MCF 10A (cell line): ENCODE results near the gene CNST. TPM values are rescaled to one million over a fixed set of nuclear protein-coding genes. Genes with fewer than 3 reads are reported as not detected.

Experiments
- BruUV-seq: library from RNA; stranded (reverse); fragments of 400-500 nt; replicated peaks from 2 replicates; lab custom pipeline; 2021; lab: Mats Ljungman, UMichigan
- CTCF ChIA-PET: fragments of 300-600 bp; sonication (Branson Sonifier 250); formaldehyde crosslinking; extraction: SDS; loops from one replicate; lab custom pipeline; 2021; ENCODE audit warnings: antibody characterized with exemption, inconsistent platforms; lab: Yijun Ruan, JAX
- POLR2A ChIA-PET: fragments of 300-600, 350-650 bp; sonication (Branson Sonifier 250); formaldehyde crosslinking; extraction: SDS; loops from one replicate; lab custom pipeline; 2020; ENCODE audit warnings: antibody characterized with exemption, inconsistent platforms; lab: Yijun Ruan, JAX
- DNase-seq: peaks from one replicate; pipeline ENCODE4 v3.0.0-alpha.2; 2018; ENCODE audit not compliant: unreplicated experiment
- H3K27ac Mint-ChIP-seq: one replicate; pipeline ENCODE4 v1.8.0; 2022; ENCODE audit warnings: mild to moderate bottlenecking, low read depth, mixed read lengths; ENCODE audit not compliant: unreplicated experiment
- H3K27me3 Mint-ChIP-seq: one replicate; pipeline ENCODE4 v1.8.0; 2022; ENCODE audit warnings: mixed read lengths; ENCODE audit not compliant: insufficient read depth, unreplicated experiment
- H3K36me3 Mint-ChIP-seq: one replicate; pipeline ENCODE4 v1.8.0; 2022; ENCODE audit warnings: mild to moderate bottlenecking, moderate library complexity, mixed read lengths; ENCODE audit not compliant: insufficient read depth, unreplicated experiment
- H3K4me1 Mint-ChIP-seq: one replicate; pipeline ENCODE4 v1.8.0; 2022; ENCODE audit warnings: mixed read lengths; ENCODE audit not compliant: insufficient read depth, unreplicated experiment
- H3K4me3 Mint-ChIP-seq: one replicate; pipeline ENCODE4 v1.8.0; 2022; ENCODE audit warnings: mild to moderate bottlenecking, moderate library complexity, mixed read lengths; ENCODE audit not compliant: unreplicated experiment
- H3K9me3 Mint-ChIP-seq: one replicate; pipeline ENCODE4 v1.8.0; 2022; ENCODE audit warnings: mixed read lengths; ENCODE audit not compliant: unreplicated experiment
- intact Hi-C: fragments of 100-400 bp; cut with micrococcal nuclease; formaldehyde crosslinking; loops from 2 replicates; pipeline ENCODE4 v1.14.1; 2022
- total RNA-seq: library from RNA; stranded (reverse); gene quantifications from 2 replicates; pipeline ENCODE4 v1.2.3, GENCODE V29; 2022
- TF ChIP-seq, protein P1 (sequence below): fragments of 200-600 bp; IDR thresholded peaks from one replicate; pipeline ENCODE4 v1.8.0; 2022; ENCODE audit warnings: antibody characterized with exemption, mild to moderate bottlenecking; ENCODE audit not compliant: unreplicated experiment

Gene CNST
- total RNA-seq, 1 experiment from 2014 or later, result 48.3 TPM

DNA sequence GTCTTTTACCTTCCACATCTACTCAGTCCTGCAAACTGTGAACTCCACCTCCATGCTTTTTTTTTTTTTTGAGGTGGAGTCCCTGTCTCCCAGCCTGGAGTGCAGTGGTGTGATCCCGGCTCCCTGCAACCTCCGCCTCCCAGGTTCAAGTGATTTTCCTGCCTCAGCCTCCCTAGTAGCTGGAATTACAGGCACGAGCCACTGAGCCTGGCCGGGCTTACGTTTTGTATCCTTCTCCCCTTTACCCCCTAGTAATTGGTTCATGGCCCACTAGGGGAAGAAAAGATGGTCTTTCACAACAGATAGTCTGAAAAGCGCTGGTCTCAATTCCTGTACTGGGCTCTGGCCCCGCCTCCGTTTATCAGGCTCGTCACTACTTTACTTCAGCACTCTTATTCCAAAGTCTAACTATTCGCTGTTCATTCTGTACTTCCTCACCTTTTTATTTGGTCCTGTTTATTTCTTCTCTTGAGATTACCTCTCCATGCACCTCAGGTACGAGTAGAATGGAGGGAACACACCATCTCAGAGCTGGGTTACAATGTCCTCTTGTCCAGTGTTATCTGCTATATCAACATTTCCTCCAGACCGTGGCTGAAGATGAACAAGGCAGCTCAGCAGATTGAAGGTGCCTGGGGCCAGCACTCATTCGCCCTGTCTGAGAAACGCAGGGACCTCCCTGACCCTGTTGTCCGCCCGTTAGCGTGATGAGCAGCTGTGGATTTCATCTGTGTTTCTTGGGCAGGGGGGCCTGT lies 16.2 kb downstream of the CNST start:
- peaks cover 14% of the 10 kb centered on the region for H3K36me3 Mint-ChIP-seq
- ChIA-PET CTCF (interaction anchor here (1.2 to 1.4 kb wide), 4 partner anchors 7 to 26 kb away, joined by 3 to 5 read pairs (median 4); partner anchors contain the start of gene CNST), POLR2A (interaction anchor here (1.0 to 1.8 kb wide), 6 partner anchors 12 to 30 kb away, joined by 3 to 11 read pairs (median 4); partner anchors contain the start of genes CNST and TFB2M)
- no peaks in the 10 kb centered on the region for H3K9me3 Mint-ChIP-seq
- H3K4me3 Mint-ChIP-seq, result no peak overlapping the region
- no TSS peak for BruUV-seq
- DNase-seq, result no peak
- no peak overlapping the region for H3K27ac Mint-ChIP-seq
- intact Hi-C loops, result no loop called here
- H3K4me1 Mint-ChIP-seq, result peaks cover 19% of the 10 kb centered on the region
- TF ChIP-seq, protein P1, sequence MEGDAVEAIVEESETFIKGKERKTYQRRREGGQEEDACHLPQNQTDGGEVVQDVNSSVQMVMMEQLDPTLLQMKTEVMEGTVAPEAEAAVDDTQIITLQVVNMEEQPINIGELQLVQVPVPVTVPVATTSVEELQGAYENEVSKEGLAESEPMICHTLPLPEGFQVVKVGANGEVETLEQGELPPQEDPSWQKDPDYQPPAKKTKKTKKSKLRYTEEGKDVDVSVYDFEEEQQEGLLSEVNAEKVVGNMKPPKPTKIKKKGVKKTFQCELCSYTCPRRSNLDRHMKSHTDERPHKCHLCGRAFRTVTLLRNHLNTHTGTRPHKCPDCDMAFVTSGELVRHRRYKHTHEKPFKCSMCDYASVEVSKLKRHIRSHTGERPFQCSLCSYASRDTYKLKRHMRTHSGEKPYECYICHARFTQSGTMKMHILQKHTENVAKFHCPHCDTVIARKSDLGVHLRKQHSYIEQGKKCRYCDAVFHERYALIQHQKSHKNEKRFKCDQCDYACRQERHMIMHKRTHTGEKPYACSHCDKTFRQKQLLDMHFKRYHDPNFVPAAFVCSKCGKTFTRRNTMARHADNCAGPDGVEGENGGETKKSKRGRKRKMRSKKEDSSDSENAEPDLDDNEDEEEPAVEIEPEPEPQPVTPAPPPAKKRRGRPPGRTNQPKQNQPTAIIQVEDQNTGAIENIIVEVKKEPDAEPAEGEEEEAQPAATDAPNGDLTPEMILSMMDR, result no peak
- no peaks in the 10 kb centered on the region for H3K27me3 Mint-ChIP-seq

DNA sequence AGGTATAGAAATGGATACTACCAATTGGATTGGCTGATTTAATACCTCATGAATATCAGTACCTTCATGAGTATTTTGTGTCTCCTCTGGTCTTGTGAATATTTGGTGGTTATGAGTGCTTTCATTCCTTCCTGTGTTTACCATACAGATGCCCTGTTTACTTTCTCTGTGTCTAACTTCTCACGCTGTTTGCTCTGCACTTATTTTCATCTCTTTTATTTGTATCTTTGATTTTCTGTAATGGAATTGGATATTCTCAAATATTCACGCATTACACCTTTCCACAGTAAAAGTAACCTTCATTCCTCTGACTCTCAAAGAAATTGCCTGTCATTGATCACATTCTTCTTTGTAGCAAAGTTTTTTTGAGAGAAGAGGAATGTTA lies 16.8 kb downstream of the CNST start:
- no TSS peak for BruUV-seq
- POLR2A ChIA-PET, result interaction anchor here (1.0 to 1.8 kb wide), 6 partner anchors 11 to 29 kb away, joined by 3 to 11 read pairs (median 4); partner anchors contain the start of genes CNST and TFB2M
- TF ChIP-seq, protein P1, result no peak
- Mint-ChIP-seq H3K4me3 (no peak overlapping the region), H3K27me3 (no peaks in the 10 kb centered on the region), H3K4me1 (peaks cover 24% of the 10 kb centered on the region), H3K9me3 (no peaks in the 10 kb centered on the region), H3K27ac (no peak overlapping the region), H3K36me3 (peaks cover 14% of the 10 kb centered on the region)
- intact Hi-C loops, result no loop called here
- CTCF ChIA-PET, result interaction anchor here (1.2 to 1.4 kb wide), 3 partner anchors 8 to 26 kb away, joined by 3 to 5 read pairs (median 4); no protein-coding TSS in a partner anchor
- DNase-seq, result no peak

DNA sequence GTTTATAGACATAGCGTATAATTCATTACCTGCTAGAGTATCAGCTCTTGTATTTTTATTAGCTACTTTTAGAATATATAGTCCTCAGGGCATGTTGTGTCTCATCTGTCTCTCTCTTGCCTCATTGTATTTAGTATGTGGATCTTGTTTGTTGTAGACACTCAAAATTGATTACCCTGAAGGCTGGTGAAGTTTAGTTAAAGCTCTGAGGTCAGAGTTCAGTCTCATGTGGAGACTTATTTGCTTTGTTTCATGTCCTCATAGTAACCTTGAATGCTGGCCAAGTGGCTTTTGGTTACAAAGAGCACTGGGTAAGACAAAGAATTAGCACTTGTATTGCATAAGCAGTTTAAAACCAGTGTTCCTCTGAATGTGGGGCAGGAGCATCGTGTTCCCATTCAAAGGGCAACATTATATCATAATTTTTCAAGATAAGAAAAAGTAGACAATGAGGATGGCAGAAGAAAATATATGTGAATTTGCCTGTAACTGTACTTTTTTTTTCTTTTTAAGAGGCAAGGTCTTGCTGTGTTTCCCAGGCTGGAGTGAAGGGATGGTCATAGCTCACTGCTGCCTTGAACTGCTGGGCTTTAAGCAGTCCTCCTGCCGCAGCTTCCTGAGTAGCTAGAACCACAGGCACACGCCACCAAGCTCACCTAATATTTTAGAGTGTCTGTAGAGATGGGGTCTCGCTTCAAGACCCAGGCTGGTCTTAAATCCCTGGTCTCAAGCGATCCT lies 17.4 kb downstream of the CNST start:
- TF ChIP-seq, protein P1, result no peak
- Mint-ChIP-seq H3K4me3 (no peak overlapping the region), H3K27me3 (no peaks in the 10 kb centered on the region), H3K9me3 (no peaks in the 10 kb centered on the region), H3K27ac (peak overlapping the region; percentile 4), H3K4me1 (peaks cover 28% of the 10 kb centered on the region), H3K36me3 (peaks cover 14% of the 10 kb centered on the region)
- ChIA-PET CTCF (interaction anchor here (1.0 to 1.4 kb wide), 4 partner anchors 8 to 25 kb away, joined by 3 to 5 read pairs (median 4); no protein-coding TSS in a partner anchor), POLR2A (interaction anchor here (1.0 to 1.8 kb wide), 6 partner anchors 10 to 28 kb away, joined by 3 to 11 read pairs (median 4); partner anchors contain the start of genes CNST and TFB2M)
- DNase-seq, result peak; percentile 73
- intact Hi-C loops, result no loop called here
- no TSS peak for BruUV-seq
